ENCODE measurements around the gene TAGLN3. TPM values are rescaled to one million over a fixed set of nuclear protein-coding genes. Genes with fewer than 3 reads are reported as not detected.

TAGLN3 gene
- total and polyA plus RNA-seq, 4 donors = not detected

DNA sequence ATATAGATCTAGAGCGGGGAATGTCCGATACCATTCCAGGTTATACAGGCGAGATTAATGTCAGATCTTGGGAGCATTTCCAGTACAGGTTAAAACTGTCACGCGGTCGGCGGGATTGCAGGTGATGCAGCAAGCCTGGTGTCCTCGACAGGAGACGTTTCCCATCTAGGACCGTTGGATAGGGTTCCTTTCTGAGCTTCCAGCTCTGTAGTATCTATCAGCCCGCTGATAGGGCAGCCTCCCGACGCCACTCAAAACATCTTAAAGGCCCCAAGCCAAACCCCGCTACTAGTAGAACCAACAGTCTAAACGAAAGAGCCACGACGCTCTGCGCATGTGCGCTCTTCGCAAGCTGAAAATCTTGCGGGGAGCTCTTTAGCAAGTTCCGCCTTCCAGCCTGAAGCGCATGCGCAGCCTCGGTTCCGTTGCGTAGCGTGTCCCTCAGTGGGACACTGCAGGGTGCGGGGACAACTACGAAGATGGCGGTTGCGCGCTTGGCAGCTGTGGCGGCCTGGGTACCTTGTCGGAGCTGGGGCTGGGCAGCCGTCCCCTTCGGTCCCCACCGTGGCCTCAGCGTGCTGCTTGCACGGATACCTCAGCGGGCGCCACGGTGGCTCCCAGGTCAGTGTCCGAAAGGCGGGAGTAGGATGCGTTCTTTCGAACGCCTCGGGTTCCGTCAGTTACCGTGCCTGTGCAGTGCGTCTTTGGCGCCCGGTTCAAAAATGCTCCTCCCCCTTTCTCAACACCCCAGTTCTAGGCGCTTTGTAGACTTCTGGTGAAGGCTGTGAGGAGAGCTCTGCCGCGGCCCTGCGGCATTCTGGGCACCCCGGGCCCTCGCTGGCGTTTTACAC is 19.9 kb upstream of the TAGLN3 start, which contains the start of gene ABHD10:
ABHD10 (plus strand) TSS at position 444 of the 851 bp plus-strand sequence; CDS start at position 480, 36 bp downstream.
- WGBS = 2% methylated on average over 61 of the region's 61 CpGs
- H3K27me3 ChIP-seq (ENCODE audit: control insufficient read depth in 4 of 4, insufficient read depth in 4 of 4, low read length in 3 of 4) = no peaks in the 10 kb centered on the region
- TF ChIP-seq SP1 (IDR thresholded peaks at IDR 0.05) = peak; percentile 28
- TF ChIP-seq HNF4A (conservative IDR thresholded peaks at IDR 0.05) = peak in 1 of 2 donors; percentile 45
- TF ChIP-seq, protein P1, sequence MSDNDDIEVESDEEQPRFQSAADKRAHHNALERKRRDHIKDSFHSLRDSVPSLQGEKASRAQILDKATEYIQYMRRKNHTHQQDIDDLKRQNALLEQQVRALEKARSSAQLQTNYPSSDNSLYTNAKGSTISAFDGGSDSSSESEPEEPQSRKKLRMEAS (IDR thresholded peaks at IDR 0.05) = peak; percentile 84
- TF ChIP-seq TAF1 (conservative IDR thresholded peaks at IDR 0.05) = peak; percentile 72
- no peak for TF ChIP-seq FOXA2 (IDR thresholded peaks at IDR 0.05)
- TF ChIP-seq, protein P2, sequence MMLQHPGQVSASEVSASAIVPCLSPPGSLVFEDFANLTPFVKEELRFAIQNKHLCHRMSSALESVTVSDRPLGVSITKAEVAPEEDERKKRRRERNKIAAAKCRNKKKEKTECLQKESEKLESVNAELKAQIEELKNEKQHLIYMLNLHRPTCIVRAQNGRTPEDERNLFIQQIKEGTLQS (IDR thresholded peaks at IDR 0.05) = no peak
- TF ChIP-seq, protein P3, sequence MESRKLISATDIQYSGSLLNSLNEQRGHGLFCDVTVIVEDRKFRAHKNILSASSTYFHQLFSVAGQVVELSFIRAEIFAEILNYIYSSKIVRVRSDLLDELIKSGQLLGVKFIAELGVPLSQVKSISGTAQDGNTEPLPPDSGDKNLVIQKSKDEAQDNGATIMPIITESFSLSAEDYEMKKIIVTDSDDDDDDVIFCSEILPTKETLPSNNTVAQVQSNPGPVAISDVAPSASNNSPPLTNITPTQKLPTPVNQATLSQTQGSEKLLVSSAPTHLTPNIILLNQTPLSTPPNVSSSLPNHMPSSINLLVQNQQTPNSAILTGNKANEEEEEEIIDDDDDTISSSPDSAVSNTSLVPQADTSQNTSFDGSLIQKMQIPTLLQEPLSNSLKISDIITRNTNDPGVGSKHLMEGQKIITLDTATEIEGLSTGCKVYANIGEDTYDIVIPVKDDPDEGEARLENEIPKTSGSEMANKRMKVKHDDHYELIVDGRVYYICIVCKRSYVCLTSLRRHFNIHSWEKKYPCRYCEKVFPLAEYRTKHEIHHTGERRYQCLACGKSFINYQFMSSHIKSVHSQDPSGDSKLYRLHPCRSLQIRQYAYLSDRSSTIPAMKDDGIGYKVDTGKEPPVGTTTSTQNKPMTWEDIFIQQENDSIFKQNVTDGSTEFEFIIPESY (IDR thresholded peaks at IDR 0.05) = peak; percentile 72
- no peak for TF ChIP-seq JUND (IDR thresholded peaks at IDR 0.05)
- TF ChIP-seq GABPA (IDR thresholded peaks at IDR 0.05 in 1 of 2, conservative IDR thresholded peaks at IDR 0.05 in 1 of 2) = peak in 1 of 2 donors; percentile 63
- peak in 1 of 2 donors; percentile 39 for TF ChIP-seq EGR1 (IDR thresholded peaks at IDR 0.05; ENCODE audit: low read depth in 2 of 2)
- TF ChIP-seq NR2F2 (IDR thresholded peaks at IDR 0.05) = no peak
- TF ChIP-seq, protein P4, sequence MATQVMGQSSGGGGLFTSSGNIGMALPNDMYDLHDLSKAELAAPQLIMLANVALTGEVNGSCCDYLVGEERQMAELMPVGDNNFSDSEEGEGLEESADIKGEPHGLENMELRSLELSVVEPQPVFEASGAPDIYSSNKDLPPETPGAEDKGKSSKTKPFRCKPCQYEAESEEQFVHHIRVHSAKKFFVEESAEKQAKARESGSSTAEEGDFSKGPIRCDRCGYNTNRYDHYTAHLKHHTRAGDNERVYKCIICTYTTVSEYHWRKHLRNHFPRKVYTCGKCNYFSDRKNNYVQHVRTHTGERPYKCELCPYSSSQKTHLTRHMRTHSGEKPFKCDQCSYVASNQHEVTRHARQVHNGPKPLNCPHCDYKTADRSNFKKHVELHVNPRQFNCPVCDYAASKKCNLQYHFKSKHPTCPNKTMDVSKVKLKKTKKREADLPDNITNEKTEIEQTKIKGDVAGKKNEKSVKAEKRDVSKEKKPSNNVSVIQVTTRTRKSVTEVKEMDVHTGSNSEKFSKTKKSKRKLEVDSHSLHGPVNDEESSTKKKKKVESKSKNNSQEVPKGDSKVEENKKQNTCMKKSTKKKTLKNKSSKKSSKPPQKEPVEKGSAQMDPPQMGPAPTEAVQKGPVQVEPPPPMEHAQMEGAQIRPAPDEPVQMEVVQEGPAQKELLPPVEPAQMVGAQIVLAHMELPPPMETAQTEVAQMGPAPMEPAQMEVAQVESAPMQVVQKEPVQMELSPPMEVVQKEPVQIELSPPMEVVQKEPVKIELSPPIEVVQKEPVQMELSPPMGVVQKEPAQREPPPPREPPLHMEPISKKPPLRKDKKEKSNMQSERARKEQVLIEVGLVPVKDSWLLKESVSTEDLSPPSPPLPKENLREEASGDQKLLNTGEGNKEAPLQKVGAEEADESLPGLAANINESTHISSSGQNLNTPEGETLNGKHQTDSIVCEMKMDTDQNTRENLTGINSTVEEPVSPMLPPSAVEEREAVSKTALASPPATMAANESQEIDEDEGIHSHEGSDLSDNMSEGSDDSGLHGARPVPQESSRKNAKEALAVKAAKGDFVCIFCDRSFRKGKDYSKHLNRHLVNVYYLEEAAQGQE (IDR thresholded peaks at IDR 0.05) = peak; percentile 74
- peak in 1 of 2 donors; percentile 27 for TF ChIP-seq RAD21 (IDR thresholded peaks at IDR 0.05)
- TF ChIP-seq RXRA (IDR thresholded peaks at IDR 0.05) = peak in 1 of 2 donors; percentile 50
- peak; percentile 96 for TF ChIP-seq YY1 (IDR thresholded peaks at IDR 0.05)
- TF ChIP-seq, protein P5, sequence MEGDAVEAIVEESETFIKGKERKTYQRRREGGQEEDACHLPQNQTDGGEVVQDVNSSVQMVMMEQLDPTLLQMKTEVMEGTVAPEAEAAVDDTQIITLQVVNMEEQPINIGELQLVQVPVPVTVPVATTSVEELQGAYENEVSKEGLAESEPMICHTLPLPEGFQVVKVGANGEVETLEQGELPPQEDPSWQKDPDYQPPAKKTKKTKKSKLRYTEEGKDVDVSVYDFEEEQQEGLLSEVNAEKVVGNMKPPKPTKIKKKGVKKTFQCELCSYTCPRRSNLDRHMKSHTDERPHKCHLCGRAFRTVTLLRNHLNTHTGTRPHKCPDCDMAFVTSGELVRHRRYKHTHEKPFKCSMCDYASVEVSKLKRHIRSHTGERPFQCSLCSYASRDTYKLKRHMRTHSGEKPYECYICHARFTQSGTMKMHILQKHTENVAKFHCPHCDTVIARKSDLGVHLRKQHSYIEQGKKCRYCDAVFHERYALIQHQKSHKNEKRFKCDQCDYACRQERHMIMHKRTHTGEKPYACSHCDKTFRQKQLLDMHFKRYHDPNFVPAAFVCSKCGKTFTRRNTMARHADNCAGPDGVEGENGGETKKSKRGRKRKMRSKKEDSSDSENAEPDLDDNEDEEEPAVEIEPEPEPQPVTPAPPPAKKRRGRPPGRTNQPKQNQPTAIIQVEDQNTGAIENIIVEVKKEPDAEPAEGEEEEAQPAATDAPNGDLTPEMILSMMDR (IDR thresholded peaks at IDR 0.05; ENCODE audit: low read depth, low read length, missing input control) = no peak
- H3K27ac ChIP-seq (ENCODE audit: low read depth in 1 of 2, low read length in 2 of 2) = peak within 1 kb of the TSS; percentile 80 to 89
- peak within 1 kb of the TSS; percentile 71 to 94 (median 81) for H3K4me3 ChIP-seq (ENCODE audit: low read depth in 1 of 3, low read length in 3 of 3)
- no peaks in the 10 kb centered on the region for H3K9me3 ChIP-seq (ENCODE audit: control insufficient read depth in 4 of 4, low read length in 3 of 4)
- H3K9ac ChIP-seq (ENCODE audit: low read depth in 1 of 2, low read length in 2 of 2) = peak within 1 kb of the TSS; percentile 83 to 86
- DNase-seq (ENCODE audit: low spot score) = peak; percentile 93
- H3K36me3 ChIP-seq (ENCODE audit: control insufficient read depth in 4 of 4, insufficient read depth in 3 of 4, low read depth in 1 of 4, low read length in 3 of 4) = peaks cover 0 to 13% (median 10%) of the 10 kb centered on the region in 4 donors
- peaks cover 5 to 35% (median 24%) of the 10 kb centered on the region in 4 donors for H3K4me1 ChIP-seq (ENCODE audit: control insufficient read depth in 4 of 4, insufficient read depth in 4 of 4, low read length in 3 of 4)
